Stomach smooth muscle (tissue), 2 donors: ENCODE results near the gene RSBN1L.

Source experiments
- H3K27ac ChIP-seq: one replicate; pipeline ENCODE4 v1.7.0; 2013; ENCODE audit warnings: mild to moderate bottlenecking, low read length, inconsistent platforms
- H3K27me3 ChIP-seq, 2 donors: one replicate each; pipeline ENCODE4 v1.7.0; 2013; ENCODE audit warnings: low read length in 2 of 2; ENCODE audit not compliant: insufficient read depth in 2 of 2, control insufficient read depth in 1 of 2
- H3K36me3 ChIP-seq, 2 donors: one replicate each; pipeline ENCODE4 v1.7.0; 2013; ENCODE audit warnings: low read length in 2 of 2; ENCODE audit not compliant: control insufficient read depth in 2 of 2, insufficient read depth in 2 of 2
- H3K4me1 ChIP-seq: one replicate; pipeline ENCODE4 v1.7.0; 2013; ENCODE audit warnings: low read length; ENCODE audit not compliant: control insufficient read depth, insufficient read depth
- H3K4me3 ChIP-seq, 2 donors: one replicate each; pipeline ENCODE4 v1.7.0; 2013; ENCODE audit warnings: low read length in 2 of 2
- H3K9ac ChIP-seq, 2 donors: one replicate each; pipeline ENCODE4 v1.7.0; 2013; ENCODE audit warnings: low read length in 2 of 2, mild to moderate bottlenecking in 1 of 2
- H3K9me3 ChIP-seq, 2 donors: one replicate each; pipeline ENCODE4 v1.7.0; 2013; ENCODE audit warnings: low read length in 2 of 2; ENCODE audit not compliant: control insufficient read depth in 2 of 2
- donor health status: healthy.
- donor health status: Pancreatic carcinoma.

Gene RSBN1L

GRCh38 chr7:77731716-77732115 is 35.5 kb downstream of the RSBN1L start:
- H3K9ac ChIP-seq, result no peak overlapping the region
- no peaks in the 10 kb centered on the region for H3K27me3 ChIP-seq
- no peaks in the 10 kb centered on the region for H3K36me3 ChIP-seq
- peaks cover 8% of the 10 kb centered on the region for H3K4me1 ChIP-seq
- H3K27ac ChIP-seq, result no peak overlapping the region
- H3K4me3 ChIP-seq, result no peak overlapping the region
- no peaks in the 10 kb centered on the region for H3K9me3 ChIP-seq

- H3K27me3 ChIP-seq, result no peaks in the 10 kb centered on the region
- no peaks in the 10 kb centered on the region for H3K4me1 ChIP-seq
- no peaks in the 10 kb centered on the region for H3K9me3 ChIP-seq
- H3K4me3 ChIP-seq, result no peak overlapping the region
- H3K9ac ChIP-seq, result no peak overlapping the region
- peaks cover 2 to 5% of the 10 kb centered on the region in 2 donors for H3K36me3 ChIP-seq
- no peak overlapping the region for H3K27ac ChIP-seq
Observed at GRCh38 chr7:77734659-77735421, 38.6 kb downstream of the RSBN1L start.

- Histone ChIP-seq H3K4me1 (no peaks in the 10 kb centered on the region), H3K27ac (no peak overlapping the region), H3K36me3 (peaks cover 2 to 5% of the 10 kb centered on the region in 2 donors), H3K9ac (no peak overlapping the region), H3K27me3 (no peaks in the 10 kb centered on the region), H3K4me3 (no peak overlapping the region), H3K9me3 (no peaks in the 10 kb centered on the region)
Observed at GRCh38 chr7:77735457-77735856, 39.2 kb downstream of the RSBN1L start.

GRCh38 chr7:77736991-77737390 is 40.7 kb downstream of the RSBN1L start:
- H3K4me1 ChIP-seq, result no peaks in the 10 kb centered on the region
- no peaks in the 10 kb centered on the region for H3K27me3 ChIP-seq
- H3K9me3 ChIP-seq, result no peaks in the 10 kb centered on the region
- no peak overlapping the region for H3K9ac ChIP-seq
- no peak overlapping the region for H3K4me3 ChIP-seq
- no peak overlapping the region for H3K27ac ChIP-seq
- H3K36me3 ChIP-seq, result peaks cover 2 to 5% of the 10 kb centered on the region in 2 donors

- Histone ChIP-seq H3K36me3 (peaks cover 4 to 5% of the 10 kb centered on the region in 2 donors), H3K27me3 (no peaks in the 10 kb centered on the region), H3K27ac (no peak overlapping the region), H3K4me1 (no peaks in the 10 kb centered on the region), H3K4me3 (no peak overlapping the region), H3K9me3 (no peaks in the 10 kb centered on the region), H3K9ac (no peak overlapping the region)
Observed at GRCh38 chr7:77738382-77738781, 42.1 kb downstream of the RSBN1L start.

GRCh38 chr7:77738871-77739270 is 42.6 kb downstream of the RSBN1L start:
- Histone ChIP-seq H3K4me1 (no peaks in the 10 kb centered on the region), H3K9ac (no peak overlapping the region), H3K36me3 (peaks cover 4 to 5% of the 10 kb centered on the region in 2 donors), H3K27me3 (no peaks in the 10 kb centered on the region), H3K9me3 (no peaks in the 10 kb centered on the region), H3K27ac (no peak overlapping the region), H3K4me3 (no peak overlapping the region)

- no peaks in the 10 kb centered on the region for H3K4me1 ChIP-seq
- no peaks in the 10 kb centered on the region for H3K27me3 ChIP-seq
- no peak overlapping the region for H3K9ac ChIP-seq
- H3K4me3 ChIP-seq, result no peak overlapping the region
- H3K36me3 ChIP-seq, result peaks cover 7% of the 10 kb centered on the region in 2 donors
- H3K9me3 ChIP-seq, result no peaks in the 10 kb centered on the region
- H3K27ac ChIP-seq, result no peak overlapping the region
Observed at GRCh38 chr7:77740257-77740656, 44.0 kb downstream of the RSBN1L start.

- peaks cover 9% of the 10 kb centered on the region for H3K4me1 ChIP-seq
- H3K4me3 ChIP-seq, result no peak overlapping the region
- no peaks in the 10 kb centered on the region for H3K27me3 ChIP-seq
- no peaks in the 10 kb centered on the region for H3K9me3 ChIP-seq
- no peak overlapping the region for H3K27ac ChIP-seq
- peaks cover 3 to 5% of the 10 kb centered on the region in 2 donors for H3K36me3 ChIP-seq
- H3K9ac ChIP-seq, result no peak overlapping the region
Observed at GRCh38 chr7:77743518-77743917, 47.3 kb downstream of the RSBN1L start.

- H3K9me3 ChIP-seq, result no peaks in the 10 kb centered on the region
- peaks cover 9% of the 10 kb centered on the region for H3K4me1 ChIP-seq
- H3K9ac ChIP-seq, result no peak overlapping the region
- no peak overlapping the region for H3K27ac ChIP-seq
- H3K36me3 ChIP-seq, result peaks cover 9 to 10% of the 10 kb centered on the region in 2 donors
- H3K4me3 ChIP-seq, result no peak overlapping the region
- no peaks in the 10 kb centered on the region for H3K27me3 ChIP-seq
Observed at GRCh38 chr7:77745746-77746145, 49.5 kb downstream of the RSBN1L start.

GRCh38 chr7:77746164-77746823 is 50.0 kb downstream of the RSBN1L start:
- Histone ChIP-seq H3K4me3 (no peak overlapping the region), H3K9me3 (no peaks in the 10 kb centered on the region), H3K36me3 (peaks cover 9 to 10% of the 10 kb centered on the region in 2 donors), H3K9ac (no peak overlapping the region), H3K27ac (no peak overlapping the region), H3K4me1 (peaks cover 9% of the 10 kb centered on the region), H3K27me3 (no peaks in the 10 kb centered on the region)

- H3K4me1 ChIP-seq, result peaks cover 9% of the 10 kb centered on the region
- no peaks in the 10 kb centered on the region for H3K9me3 ChIP-seq
- no peak overlapping the region for H3K27ac ChIP-seq
- no peak overlapping the region for H3K9ac ChIP-seq
- no peak overlapping the region for H3K4me3 ChIP-seq
- H3K36me3 ChIP-seq, result peaks cover 9 to 10% of the 10 kb centered on the region in 2 donors
- no peaks in the 10 kb centered on the region for H3K27me3 ChIP-seq
Observed at GRCh38 chr7:77746824-77747165, 50.5 kb downstream of the RSBN1L start.
